Type B pancreatic cell (in vitro differentiated cells): ENCODE results near the gene IL3. TPM values are rescaled to one million over a fixed set of nuclear protein-coding genes. Genes with fewer than 3 reads are reported as not detected.

ENCODE experiments used
- DNase-seq: peaks from one replicate; pipeline ENCODE4 v3.0.0; 2021; ENCODE audit warnings: mixed read lengths; ENCODE audit not compliant: unreplicated experiment; ENCODE audit errors: extremely low spot score
- H3K27ac Mint-ChIP-seq: 2 replicates; pipeline ENCODE4 v1.8.0; 2021; ENCODE audit warnings: mild to moderate bottlenecking, mixed read lengths
- H3K27me3 Mint-ChIP-seq: 2 replicates; pipeline ENCODE4 v1.8.0; 2021; ENCODE audit warnings: mixed read lengths
- H3K36me3 Mint-ChIP-seq: 2 replicates; pipeline ENCODE4 v1.8.0; 2021; ENCODE audit warnings: mixed read lengths
- H3K4me1 Mint-ChIP-seq: one replicate; pipeline ENCODE4 v1.8.0; 2021; ENCODE audit warnings: mixed read lengths; ENCODE audit not compliant: unreplicated experiment
- H3K4me3 Mint-ChIP-seq: 2 replicates; pipeline ENCODE4 v1.8.0; 2021; ENCODE audit warnings: mild to moderate bottlenecking, mixed read lengths
- H3K9me3 Mint-ChIP-seq: 2 replicates; pipeline ENCODE4 v1.8.0; 2021; ENCODE audit warnings: mixed read lengths
- CTCF ChIP-seq: fragments of 200-600 bp; sonication (generic); conservative IDR thresholded peaks from 2 replicates; pipeline ENCODE4 v1.5.0; 2021; ENCODE audit warnings: antibody characterized with exemption, mild to moderate bottlenecking
- total RNA-seq: library from RNA; stranded (reverse); gene quantifications from 2 replicates; pipeline ENCODE4 v1.2.1, GENCODE V29; 2021; ENCODE audit warnings: low replicate concordance

IL3 gene
- total RNA-seq, 1 donor from 2014 or later, result not detected

- no peaks in the 10 kb centered on the region for H3K9me3 Mint-ChIP-seq
- TF ChIP-seq CTCF, result no peak
- H3K36me3 Mint-ChIP-seq, result no peaks in the 10 kb centered on the region
- no peak overlapping the region for H3K27ac Mint-ChIP-seq
- no peak overlapping the region for H3K4me3 Mint-ChIP-seq
- no peak for DNase-seq
- peaks cover 3% of the 10 kb centered on the region for H3K27me3 Mint-ChIP-seq
- H3K4me1 Mint-ChIP-seq, result no peaks in the 10 kb centered on the region
Measured at GRCh38 chr5:132055441-132055807, 5.0 kb upstream of the IL3 start.

DNA sequence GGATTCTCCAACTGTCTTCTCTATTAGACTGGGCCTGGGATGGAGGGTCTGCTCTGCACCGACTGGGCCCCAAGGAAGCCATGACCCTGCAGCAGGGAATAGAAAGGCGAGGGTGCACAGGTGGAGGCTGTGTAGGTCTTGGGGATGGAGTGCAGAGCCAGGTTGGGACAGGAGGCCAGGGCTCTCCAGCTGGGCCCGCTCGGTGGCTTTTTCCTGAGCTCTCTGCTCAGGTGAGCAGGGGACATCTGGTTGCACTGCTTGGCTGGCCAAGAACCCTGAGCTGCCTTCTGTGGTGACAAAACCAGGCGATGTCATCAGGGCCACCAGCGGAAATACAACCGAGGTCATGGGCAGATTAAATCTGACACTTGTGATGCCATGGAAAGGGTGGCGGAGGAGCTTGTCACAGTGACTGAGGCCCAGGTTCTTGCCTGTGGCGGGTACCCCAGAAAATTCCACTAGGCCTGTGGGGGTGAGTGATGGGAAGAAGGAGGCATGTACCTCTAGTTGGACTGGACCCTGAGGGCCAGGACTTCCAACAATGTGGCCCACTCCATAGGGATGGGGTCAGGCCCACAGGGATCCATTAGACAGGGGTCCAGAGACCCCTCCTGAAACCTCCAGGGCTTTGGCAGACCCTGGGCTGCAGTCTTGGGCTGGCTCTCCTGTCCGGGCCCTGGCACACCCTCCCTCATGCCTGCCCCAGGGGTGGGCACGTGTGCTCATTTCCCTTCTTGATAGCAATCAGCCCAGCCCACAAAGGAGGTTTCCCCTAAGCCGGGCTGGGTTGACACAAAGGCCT is 4.4 kb upstream of the IL3 start:
- no peak overlapping the region for H3K4me3 Mint-ChIP-seq
- no peaks in the 10 kb centered on the region for H3K9me3 Mint-ChIP-seq
- no peaks in the 10 kb centered on the region for H3K36me3 Mint-ChIP-seq
- H3K27me3 Mint-ChIP-seq, result peaks cover 3% of the 10 kb centered on the region
- no peak for DNase-seq
- H3K4me1 Mint-ChIP-seq, result no peaks in the 10 kb centered on the region
- no peak for TF ChIP-seq CTCF
- H3K27ac Mint-ChIP-seq, result no peak overlapping the region

DNA sequence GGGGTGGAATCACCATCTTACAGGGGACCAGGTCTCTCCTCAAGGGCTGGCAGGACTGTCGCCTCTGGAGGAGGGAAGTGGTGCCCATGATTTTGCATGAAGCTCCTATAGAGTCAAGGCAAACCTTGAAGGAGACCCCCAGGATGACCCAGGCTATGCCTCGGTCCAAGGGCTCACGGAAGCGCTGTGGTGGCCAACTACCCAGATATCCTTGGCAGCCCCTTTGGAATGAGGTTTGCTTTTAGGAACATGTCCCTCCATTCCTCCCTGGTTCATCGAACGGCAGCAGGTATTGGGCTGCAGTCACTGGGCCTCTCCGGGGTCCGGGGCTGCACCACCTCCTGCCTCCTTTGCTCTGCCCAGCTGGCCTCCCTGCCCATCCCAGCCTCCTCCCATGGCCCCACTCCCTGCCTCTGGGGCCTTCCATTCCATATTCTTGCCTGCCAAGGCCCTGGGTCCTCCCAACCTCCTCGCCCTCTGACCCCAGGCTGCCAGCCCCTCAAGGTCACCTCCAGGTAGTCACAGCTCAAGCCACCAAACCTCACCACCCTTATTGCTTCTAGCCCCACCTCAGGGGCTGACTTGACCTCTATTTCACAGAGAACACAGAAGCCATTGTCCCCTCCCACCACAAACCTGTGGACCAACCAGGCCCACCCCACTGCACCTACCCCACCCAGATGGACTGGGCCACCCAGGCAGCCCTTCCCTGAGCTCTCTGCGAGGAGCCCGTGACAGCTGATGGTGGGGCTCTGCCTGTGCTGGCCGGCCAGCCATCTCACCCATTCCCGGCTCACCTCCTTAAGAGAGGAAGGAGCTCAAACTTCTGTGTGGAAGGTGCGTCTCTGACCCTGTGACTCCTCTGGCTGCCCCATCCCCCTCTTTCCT is 3.6 kb upstream of the IL3 start:
- H3K9me3 Mint-ChIP-seq, result no peaks in the 10 kb centered on the region
- no peaks in the 10 kb centered on the region for H3K36me3 Mint-ChIP-seq
- no peak overlapping the region for H3K4me3 Mint-ChIP-seq
- H3K27me3 Mint-ChIP-seq, result peaks cover 3% of the 10 kb centered on the region
- TF ChIP-seq CTCF, result no peak
- no peaks in the 10 kb centered on the region for H3K4me1 Mint-ChIP-seq
- DNase-seq, result no peak
- H3K27ac Mint-ChIP-seq, result no peak overlapping the region

- H3K9me3 Mint-ChIP-seq, result no peaks in the 10 kb centered on the region
- no peak for DNase-seq
- peaks cover 3% of the 10 kb centered on the region for H3K27me3 Mint-ChIP-seq
- H3K4me1 Mint-ChIP-seq, result no peaks in the 10 kb centered on the region
- TF ChIP-seq CTCF, result no peak
- H3K4me3 Mint-ChIP-seq, result no peak overlapping the region
- no peaks in the 10 kb centered on the region for H3K36me3 Mint-ChIP-seq
- H3K27ac Mint-ChIP-seq, result no peak overlapping the region
Measured at GRCh38 chr5:132057498-132058255, 2.8 kb upstream of the IL3 start.

- no peaks in the 10 kb centered on the region for H3K9me3 Mint-ChIP-seq
- H3K4me1 Mint-ChIP-seq, result no peaks in the 10 kb centered on the region
- no peak for DNase-seq
- H3K27me3 Mint-ChIP-seq, result no peaks in the 10 kb centered on the region
- TF ChIP-seq CTCF, result no peak
- no peaks in the 10 kb centered on the region for H3K36me3 Mint-ChIP-seq
- H3K4me3 Mint-ChIP-seq, result no peak overlapping the region
- no peak overlapping the region for H3K27ac Mint-ChIP-seq
Measured at GRCh38 chr5:132058646-132059042, 1.8 kb upstream of the IL3 start.
